H9 (cell line): ENCODE data around the gene ABT1. TPM values are rescaled to one million over a fixed set of nuclear protein-coding genes. Genes with fewer than 3 reads are reported as not detected.

Experiments
- DNase-seq: peaks from one replicate; pipeline ENCODE4 v3.0.0-alpha.2; 2017
- H2AFZ ChIP-seq: one replicate; pipeline ENCODE4 v1.6.1; 2013; ENCODE audit warnings: mild to moderate bottlenecking, low read length, control low read depth, moderate library complexity
- H2AK5ac ChIP-seq: 2 replicates; pipeline ENCODE4 v1.6.1; 2013; ENCODE audit warnings: low read length, control low read depth, mixed read lengths; ENCODE audit not compliant: insufficient read length
- H2BK120ac ChIP-seq: one replicate; pipeline ENCODE4 v1.6.1; 2013; ENCODE audit warnings: low read depth, mild to moderate bottlenecking, low read length, control low read depth, inconsistent platforms; ENCODE audit not compliant: poor library complexity, severe bottlenecking
- H2BK12ac ChIP-seq: 2 replicates; pipeline ENCODE4 v1.6.1; 2013; ENCODE audit warnings: low read length, control low read depth, mixed read lengths, low read depth; ENCODE audit not compliant: insufficient read length
- H2BK15ac ChIP-seq: 2 replicates; pipeline ENCODE4 v1.6.1; 2013; ENCODE audit warnings: low read depth, low read length, control low read depth
- H2BK20ac ChIP-seq: one replicate; pipeline ENCODE4 v1.6.1; 2013; ENCODE audit warnings: low read depth, mild to moderate bottlenecking, low read length, control low read depth, inconsistent platforms; ENCODE audit not compliant: poor library complexity, severe bottlenecking
- H2BK5ac ChIP-seq: 2 replicates; pipeline ENCODE4 v1.6.1; 2013; ENCODE audit warnings: low read length, control low read depth, mixed read lengths; ENCODE audit not compliant: insufficient read length
- H3K14ac ChIP-seq: 2 replicates; pipeline ENCODE4 v1.6.1; 2013; ENCODE audit warnings: low read length, control low read depth; ENCODE audit not compliant: insufficient read depth
- H3K18ac ChIP-seq: 2 replicates; pipeline ENCODE4 v1.6.1; 2013; ENCODE audit warnings: low read depth, mild to moderate bottlenecking, mixed read lengths, low read length, control low read depth; ENCODE audit not compliant: insufficient read length
- H3K23ac ChIP-seq: 2 replicates; pipeline ENCODE4 v1.6.1; 2013; ENCODE audit warnings: low read length, control low read depth, mixed read lengths, low read depth; ENCODE audit not compliant: insufficient read length
- H3K23me2 ChIP-seq: 2 replicates; pipeline ENCODE4 v1.6.1; 2013; ENCODE audit warnings: low read depth, mild to moderate bottlenecking, mixed read lengths, low read length, control low read depth; ENCODE audit not compliant: insufficient read length, poor library complexity, severe bottlenecking
- H3K27ac ChIP-seq: 2 replicates; pipeline ENCODE4 v1.5.1; 2013; ENCODE audit warnings: low read length, control low read depth, mixed read lengths, low read depth; ENCODE audit not compliant: insufficient read length
- H3K27me3 ChIP-seq: 2 replicates; pipeline ENCODE4 v1.6.1; 2013; ENCODE audit warnings: low read length, control low read depth, inconsistent platforms; ENCODE audit not compliant: insufficient read depth
- H3K4ac ChIP-seq: 2 replicates; pipeline ENCODE4 v1.6.1; 2013; ENCODE audit warnings: low read depth, mild to moderate bottlenecking, control low read depth, inconsistent platforms, low read length, moderate library complexity
- H3K4me1 ChIP-seq: 2 replicates; pipeline ENCODE4 v1.6.1; 2013; ENCODE audit warnings: low read length, control low read depth, inconsistent platforms; ENCODE audit not compliant: insufficient read depth
- H3K4me2 ChIP-seq: 2 replicates; pipeline ENCODE4 v1.6.1; 2013; ENCODE audit warnings: low read length, control low read depth, mixed read lengths; ENCODE audit not compliant: insufficient read length, insufficient read depth
- H3K56ac ChIP-seq: 2 replicates; pipeline ENCODE4 v1.6.1; 2013; ENCODE audit warnings: low read depth, mild to moderate bottlenecking, mixed read lengths, low read length, control low read depth; ENCODE audit not compliant: insufficient read length
- H3K79me1 ChIP-seq: 2 replicates; pipeline ENCODE4 v1.6.1; 2013; ENCODE audit warnings: low read depth, mild to moderate bottlenecking, moderate library complexity, low read length, control low read depth, inconsistent platforms; ENCODE audit not compliant: insufficient read depth, poor library complexity, severe bottlenecking
- H3K79me2 ChIP-seq: 2 replicates; pipeline ENCODE4 v1.6.1; 2013; ENCODE audit warnings: low read length, control low read depth, inconsistent platforms; ENCODE audit not compliant: insufficient read depth
- H3K9ac ChIP-seq: 2 replicates; pipeline ENCODE4 v1.6.1; 2013; ENCODE audit warnings: low read length, control low read depth, mixed read lengths; ENCODE audit not compliant: insufficient read length; ENCODE audit errors: extremely low read depth
- H3K9me3 ChIP-seq: one replicate; pipeline ENCODE4 v1.6.1; 2013; ENCODE audit warnings: low read depth, low read length, inconsistent platforms; ENCODE audit not compliant: control insufficient read depth
- H3T11ph ChIP-seq: one replicate; pipeline ENCODE4 v1.6.1; 2013; ENCODE audit warnings: mild to moderate bottlenecking, low read length, control low read depth, inconsistent platforms
- H4K20me1 ChIP-seq: one replicate; pipeline ENCODE4 v1.6.1; 2013; ENCODE audit not compliant: control insufficient read depth, insufficient read length, insufficient read depth
- H4K5ac ChIP-seq: 2 replicates; pipeline ENCODE4 v1.6.1; 2013; ENCODE audit warnings: low read depth, mild to moderate bottlenecking, mixed read lengths, low read length, control low read depth; ENCODE audit not compliant: insufficient read length
- H4K8ac ChIP-seq: replicated peaks from 2 replicates; pipeline ENCODE4 v1.6.1; 2013; ENCODE audit warnings: low read length, control low read depth, mixed read lengths, low read depth; ENCODE audit not compliant: insufficient read length
- H4K91ac ChIP-seq: 2 replicates; pipeline ENCODE4 v1.6.1; 2013; ENCODE audit warnings: low read depth, mild to moderate bottlenecking, moderate library complexity, mixed read lengths, low read length, control low read depth; ENCODE audit not compliant: insufficient read length
- H3K27ac Mint-ChIP-seq, 3 experiments: 2 replicates in 2 of 3; 3 replicates in 1 of 3; pipeline ENCODE4 v1.8.0; 2020 to 2021; ENCODE audit warnings: mixed read lengths in 3 of 3, mild to moderate bottlenecking in 1 of 3, moderate library complexity in 1 of 3
- H3K27me3 Mint-ChIP-seq: 2 replicates; pipeline ENCODE4 v1.8.0; 2021; ENCODE audit warnings: low read depth, mild to moderate bottlenecking, moderate library complexity, mixed read lengths
- H3K36me3 Mint-ChIP-seq, 3 experiments: 2 replicates in 2 of 3; 3 replicates in 1 of 3; pipeline ENCODE4 v1.8.0; 2020 to 2021; ENCODE audit warnings: low read depth in 3 of 3, mixed read lengths in 3 of 3; ENCODE audit not compliant: insufficient read depth in 1 of 3
- H3K4me1 Mint-ChIP-seq, 2 experiments: 2 replicates each; pipeline ENCODE4 v1.8.0; 2020; ENCODE audit warnings: mixed read lengths in 2 of 2
- H3K4me3 Mint-ChIP-seq, 2 experiments: 2 replicates in 1 of 2; 3 replicates in 1 of 2; pipeline ENCODE4 v1.8.0; 2020 to 2021; ENCODE audit warnings: mild to moderate bottlenecking in 2 of 2, mixed read lengths in 2 of 2, moderate library complexity in 1 of 2
- H3K9me3 Mint-ChIP-seq, 2 experiments: 2 replicates in 1 of 2; 3 replicates in 1 of 2; pipeline ENCODE4 v1.8.0; 2020; ENCODE audit warnings: mild to moderate bottlenecking in 2 of 2, mixed read lengths in 2 of 2, moderate library complexity in 1 of 2
- WGBS: extraction: QIAGEN DNeasy Blood & Tissue Kit; methylation state at CpG from one replicate; pipeline ENCODE4 v1.1.7; 2013; ENCODE audit warnings: missing lambda C conversion rate, low lambda C conversion rate, mixed read lengths; ENCODE audit not compliant: insufficient read length; ENCODE audit errors: extremely low coverage; 5-methylcytosine and 5-hydroxymethylcytosine counted together
- total RNA-seq: library from RNA; stranded (reverse); gene quantifications from 2 replicates; pipeline ENCODE4 v1.2.1, GENCODE V29; 2021
- TF ChIP-seq, protein P1 (sequence below): fragments of 200-600 bp; sonication (generic); conservative IDR thresholded peaks from 3 replicates; pipeline ENCODE4 v1.8.0; 2021; ENCODE audit warnings: antibody characterized with exemption, mild to moderate bottlenecking

Gene ABT1
- total RNA-seq, 1 experiment from 2014 or later, result 26.4 TPM

DNA sequence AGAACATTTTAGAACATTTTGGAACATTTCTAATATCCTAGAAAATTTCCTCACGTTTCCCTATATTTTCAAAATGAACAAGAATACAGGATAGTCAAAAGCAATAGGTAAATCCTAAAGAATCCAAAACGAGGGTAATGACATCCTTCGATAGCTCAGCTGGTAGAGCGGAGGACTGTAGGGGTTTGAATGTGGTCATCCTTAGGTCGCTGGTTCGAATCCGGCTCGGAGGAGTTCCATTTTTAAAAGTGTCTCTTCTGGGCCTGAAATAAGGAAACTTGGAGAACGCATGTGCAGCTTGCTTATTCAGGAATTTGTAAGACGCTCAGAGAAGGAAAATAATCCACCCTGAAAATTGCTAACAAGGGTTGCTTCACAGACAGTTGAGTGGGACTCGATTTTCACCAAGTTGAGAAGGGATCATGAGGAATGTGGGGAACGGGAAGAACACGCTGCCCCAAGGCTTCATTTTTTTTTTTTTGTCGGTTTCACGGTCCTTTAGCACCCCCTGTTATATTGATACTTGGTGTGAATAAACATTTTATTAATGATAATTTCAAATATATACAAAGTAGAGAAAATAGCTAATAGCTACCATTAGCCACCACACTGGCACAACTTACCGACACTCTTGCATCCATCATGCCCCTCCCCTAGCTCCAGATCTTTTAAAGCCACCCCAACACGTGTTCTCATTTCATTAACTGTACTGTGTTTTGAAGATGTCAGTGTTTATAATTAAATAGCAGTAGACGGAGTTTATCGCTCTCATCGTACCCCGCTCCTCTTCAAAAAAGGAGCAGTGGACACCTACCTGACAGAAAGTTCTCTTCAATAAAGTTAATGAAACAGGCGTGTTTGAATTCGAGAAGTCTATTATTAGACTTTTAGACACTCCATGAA lies 1.8 kb upstream of the ABT1 start:
- peaks cover 3% of the 10 kb centered on the region; the same call in 1 of the 2 replicates for H3K79me2 ChIP-seq
- H2AFZ ChIP-seq, result no peak overlapping the region
- Mint-ChIP-seq H3K27ac (peak overlapping the region in 1 of 3 experiments; percentile 69; a peak in 1 of 7 replicates), H3K9me3 (no peaks in the 10 kb centered on the region), H3K4me1 (peaks cover 9 to 11% of the 10 kb centered on the region in 2 experiments), H3K36me3 (peaks cover 5 to 18% (median 14%) of the 10 kb centered on the region in 3 experiments; a peak in 5 of 7 replicates), H3K4me3 (no peak overlapping the region), H3K27me3 (peaks cover 5% of the 10 kb centered on the region; the same call in 1 of the 2 replicates)
- H2BK15ac ChIP-seq, result no peak overlapping the region
- peak; percentile 70 for DNase-seq
- no peaks in the 10 kb centered on the region; the same call in 1 of the 2 replicates for H3K4me1 ChIP-seq
- TF ChIP-seq, protein P1, sequence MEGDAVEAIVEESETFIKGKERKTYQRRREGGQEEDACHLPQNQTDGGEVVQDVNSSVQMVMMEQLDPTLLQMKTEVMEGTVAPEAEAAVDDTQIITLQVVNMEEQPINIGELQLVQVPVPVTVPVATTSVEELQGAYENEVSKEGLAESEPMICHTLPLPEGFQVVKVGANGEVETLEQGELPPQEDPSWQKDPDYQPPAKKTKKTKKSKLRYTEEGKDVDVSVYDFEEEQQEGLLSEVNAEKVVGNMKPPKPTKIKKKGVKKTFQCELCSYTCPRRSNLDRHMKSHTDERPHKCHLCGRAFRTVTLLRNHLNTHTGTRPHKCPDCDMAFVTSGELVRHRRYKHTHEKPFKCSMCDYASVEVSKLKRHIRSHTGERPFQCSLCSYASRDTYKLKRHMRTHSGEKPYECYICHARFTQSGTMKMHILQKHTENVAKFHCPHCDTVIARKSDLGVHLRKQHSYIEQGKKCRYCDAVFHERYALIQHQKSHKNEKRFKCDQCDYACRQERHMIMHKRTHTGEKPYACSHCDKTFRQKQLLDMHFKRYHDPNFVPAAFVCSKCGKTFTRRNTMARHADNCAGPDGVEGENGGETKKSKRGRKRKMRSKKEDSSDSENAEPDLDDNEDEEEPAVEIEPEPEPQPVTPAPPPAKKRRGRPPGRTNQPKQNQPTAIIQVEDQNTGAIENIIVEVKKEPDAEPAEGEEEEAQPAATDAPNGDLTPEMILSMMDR, result no peak
- H3K4me2 ChIP-seq, result peak overlapping the region; percentile 99
- H2BK20ac ChIP-seq, result no peak overlapping the region
- H4K20me1 ChIP-seq, result no peaks in the 10 kb centered on the region
- no peak overlapping the region for H2BK5ac ChIP-seq
- no peak overlapping the region for H3K27ac ChIP-seq
- no peaks in the 10 kb centered on the region for H3K9me3 ChIP-seq
- H2AK5ac ChIP-seq, result no peak overlapping the region
- H3K23me2 ChIP-seq, result peaks cover 21% of the 10 kb centered on the region
- H3K4ac ChIP-seq, result no peak overlapping the region
- no CpG with 5 or more reads among the region's 23 CpGs for WGBS
- no peak overlapping the region for H3K9ac ChIP-seq
- no peaks in the 10 kb centered on the region for H3K27me3 ChIP-seq
- H3K23ac ChIP-seq, result no peak overlapping the region
- H3K14ac ChIP-seq, result no peak overlapping the region
- H4K91ac ChIP-seq, result no peak overlapping the region
- H4K8ac ChIP-seq, result no peak overlapping the region
- H4K5ac ChIP-seq, result no peak overlapping the region
- H3T11ph ChIP-seq, result no peak overlapping the region
- no peak overlapping the region for H3K56ac ChIP-seq
- H3K18ac ChIP-seq, result no peak overlapping the region
- no peak overlapping the region for H2BK12ac ChIP-seq
- H2BK120ac ChIP-seq, result no peak overlapping the region
- H3K79me1 ChIP-seq, result peaks cover 5% of the 10 kb centered on the region
